Ovary (tissue), 3 donors: Measurements from ENCODE around the gene WDR31.

Experiments used
- POLR2A ChIP-seq: fragments of 450-650 bp; IDR thresholded peaks from one replicate; pipeline ENCODE4 v1.6.1; 2017; ENCODE audit warnings: antibody characterized with exemption, mild to moderate bottlenecking, moderate library complexity
- TF ChIP-seq, protein P1 (sequence below), 3 donors: fragments of 450-650 bp in 2 of 3; fragments of 200-600 bp in 1 of 3; IDR thresholded peaks; one replicate each; pipeline versions ENCODE4 v1.5.1 to v1.8.0; 2016 to 2022; ENCODE audit warnings: antibody characterized with exemption in 3 of 3, mild to moderate bottlenecking in 1 of 3
- donor health status: DM: no; HTN: no; CAD: no.

DNA sequence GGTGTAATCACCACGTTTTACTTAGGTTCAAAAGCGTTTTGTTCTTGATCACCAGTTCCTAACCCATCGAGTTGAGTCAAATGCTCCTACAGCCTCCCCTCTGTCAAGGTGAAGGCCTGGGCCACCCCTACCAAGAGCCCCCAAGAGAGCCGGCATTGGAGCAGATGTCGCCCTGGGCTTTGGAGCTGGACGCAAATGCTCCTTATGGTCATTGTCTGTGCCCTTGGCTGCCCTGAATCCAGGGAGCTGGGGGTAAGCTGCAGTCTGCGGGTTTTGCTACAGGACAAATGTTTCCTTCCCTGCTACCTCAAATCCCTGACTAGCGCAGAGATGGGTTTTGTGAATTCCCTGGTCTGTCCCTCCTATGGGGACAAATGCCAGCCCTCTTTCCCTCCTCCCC lies 41.8 kb downstream of the WDR31 start:
- TF ChIP-seq, protein P1, sequence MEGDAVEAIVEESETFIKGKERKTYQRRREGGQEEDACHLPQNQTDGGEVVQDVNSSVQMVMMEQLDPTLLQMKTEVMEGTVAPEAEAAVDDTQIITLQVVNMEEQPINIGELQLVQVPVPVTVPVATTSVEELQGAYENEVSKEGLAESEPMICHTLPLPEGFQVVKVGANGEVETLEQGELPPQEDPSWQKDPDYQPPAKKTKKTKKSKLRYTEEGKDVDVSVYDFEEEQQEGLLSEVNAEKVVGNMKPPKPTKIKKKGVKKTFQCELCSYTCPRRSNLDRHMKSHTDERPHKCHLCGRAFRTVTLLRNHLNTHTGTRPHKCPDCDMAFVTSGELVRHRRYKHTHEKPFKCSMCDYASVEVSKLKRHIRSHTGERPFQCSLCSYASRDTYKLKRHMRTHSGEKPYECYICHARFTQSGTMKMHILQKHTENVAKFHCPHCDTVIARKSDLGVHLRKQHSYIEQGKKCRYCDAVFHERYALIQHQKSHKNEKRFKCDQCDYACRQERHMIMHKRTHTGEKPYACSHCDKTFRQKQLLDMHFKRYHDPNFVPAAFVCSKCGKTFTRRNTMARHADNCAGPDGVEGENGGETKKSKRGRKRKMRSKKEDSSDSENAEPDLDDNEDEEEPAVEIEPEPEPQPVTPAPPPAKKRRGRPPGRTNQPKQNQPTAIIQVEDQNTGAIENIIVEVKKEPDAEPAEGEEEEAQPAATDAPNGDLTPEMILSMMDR (IDR thresholded peaks at IDR 0.05): no peak
- no peak for TF ChIP-seq POLR2A
